ENCODE results near the gene SPATA18.

- TF ChIP-seq CTCF (IDR thresholded peaks at IDR 0.05; ENCODE audit: poor library complexity) (no peak), EZH2 (IDR thresholded peaks at IDR 0.05; ENCODE audit: borderline replicate concordance) (no peak)
These were observed 42.4 kb downstream of the SPATA18 start for GRCh38 chr4:52093466-52093865.
